ENCODE data around the gene RBPMS2. TPM values are rescaled to one million over a fixed set of nuclear protein-coding genes. Genes with fewer than 3 reads are reported as not detected.
"Not testable (repeated sequence)": the region's sequence is repeated elsewhere in the genome, so short reads cannot be mapped to it uniquely, and the experiment has no call there.

The RBPMS2 gene
- polyA plus RNA-seq, 1 of the 3 experiments (the other 2 are of a cell fraction), result 6.5 TPM

DNA sequence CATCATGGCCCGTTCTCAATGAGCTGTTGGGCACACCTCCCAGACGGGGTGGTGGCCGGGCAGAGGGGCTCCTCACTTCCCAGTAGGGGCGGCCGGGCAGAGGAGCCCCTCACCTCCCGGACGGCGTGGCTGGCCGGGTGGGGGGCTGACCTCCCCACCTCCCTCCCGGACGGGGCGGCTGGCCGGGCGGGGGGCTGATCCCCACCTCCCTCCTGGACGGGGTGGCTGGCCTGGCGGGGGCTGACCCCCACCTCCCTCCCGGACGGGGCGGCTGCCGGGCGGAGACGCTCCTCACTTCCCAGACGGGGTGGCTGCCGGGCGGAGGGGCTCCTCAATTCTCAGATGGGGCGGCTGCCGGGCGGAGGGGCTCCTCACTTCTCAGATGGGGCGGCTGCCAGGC is 23.5 kb upstream of the RBPMS2 start:
- H3K9ac ChIP-seq; H2AFZ ChIP-seq (ENCODE audit: low read depth); H3K27ac ChIP-seq (ENCODE audit: low read depth in 2 of 2, low read length in 1 of 2); H3K9me2 ChIP-seq; DNase-seq; H3K36me3 ChIP-seq (replicated peaks in 1 of 2; ENCODE audit: control insufficient read depth in 1 of 2, insufficient read depth in 2 of 2, low read length in 1 of 2); POLR2A ChIA-PET; H3K4me2 ChIP-seq; CTCF ChIA-PET; H3K9me3 ChIP-seq; H3K79me2 ChIP-seq (ENCODE audit: insufficient read depth); H3K27me3 ChIP-seq (ENCODE audit: insufficient read depth); H3F3A ChIP-seq (replicated peaks; ENCODE audit: insufficient read depth); H3K4me3 ChIP-seq (ENCODE audit: low read depth in 2 of 2, low read length in 1 of 2); H4K20me1 ChIP-seq (ENCODE audit: insufficient read depth): not testable (repeated sequence)
- no CpG with 5 or more reads among the region's 29 CpGs for WGBS (ENCODE audit: low lambda C conversion rate)
- H3K4me1 ChIP-seq (ENCODE audit: control insufficient read depth in 1 of 2, insufficient read depth in 2 of 2, low read depth in 1 of 2, low read length in 1 of 2), result peaks cover 0 to 10% of the 10 kb centered on the region in 2 experiments; a peak in 1 of 4 replicates

DNA sequence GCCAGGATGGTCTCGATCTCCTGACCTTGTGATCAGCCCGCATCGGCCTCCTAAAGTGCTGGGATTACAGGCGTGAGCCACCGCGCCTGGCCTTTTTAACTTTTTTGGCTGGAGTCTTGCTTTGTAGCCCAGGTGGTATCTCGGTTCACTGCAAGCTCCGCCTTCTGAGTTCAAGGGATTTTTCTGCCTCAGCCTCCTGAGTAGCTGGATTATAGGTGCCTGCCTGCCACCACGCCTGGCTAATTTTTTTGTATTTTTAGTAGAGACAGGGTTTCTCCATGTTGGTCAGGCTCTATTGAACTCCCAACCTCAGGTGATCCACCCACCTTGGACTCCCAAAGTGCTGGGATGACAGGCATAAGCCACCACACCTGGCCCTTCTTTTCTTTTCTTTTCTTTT is 20.5 kb upstream of the RBPMS2 start:
- H3K4me1 ChIP-seq (ENCODE audit: control insufficient read depth in 1 of 2, insufficient read depth in 2 of 2, low read depth in 1 of 2, low read length in 1 of 2); H3K9me2 ChIP-seq; H3K4me2 ChIP-seq; H3K79me2 ChIP-seq (ENCODE audit: insufficient read depth); H3K9me3 ChIP-seq; H3K9ac ChIP-seq; DNase-seq; H3K27ac ChIP-seq (ENCODE audit: low read depth in 2 of 2, low read length in 1 of 2); H3K4me3 ChIP-seq (ENCODE audit: low read depth in 2 of 2, low read length in 1 of 2); H4K20me1 ChIP-seq (ENCODE audit: insufficient read depth); H2AFZ ChIP-seq (ENCODE audit: low read depth); H3F3A ChIP-seq (replicated peaks; ENCODE audit: insufficient read depth); H3K36me3 ChIP-seq (replicated peaks in 1 of 2; ENCODE audit: control insufficient read depth in 1 of 2, insufficient read depth in 2 of 2, low read length in 1 of 2); H3K27me3 ChIP-seq (ENCODE audit: insufficient read depth): not testable (repeated sequence)
- CTCF ChIA-PET, result interaction anchor here (1.2 to 3.2 kb wide), 2 partner anchors 14 to 65 kb away, joined by 3 to 10 read pairs; no protein-coding TSS in a partner anchor
- POLR2A ChIA-PET, result interaction anchor here (0.6 kb wide), 1 partner anchor 495 kb away, joined by 3 read pairs; no protein-coding TSS in a partner anchor
- 90% methylated on average over 9 of the region's 9 CpGs for WGBS (ENCODE audit: low lambda C conversion rate)

DNA sequence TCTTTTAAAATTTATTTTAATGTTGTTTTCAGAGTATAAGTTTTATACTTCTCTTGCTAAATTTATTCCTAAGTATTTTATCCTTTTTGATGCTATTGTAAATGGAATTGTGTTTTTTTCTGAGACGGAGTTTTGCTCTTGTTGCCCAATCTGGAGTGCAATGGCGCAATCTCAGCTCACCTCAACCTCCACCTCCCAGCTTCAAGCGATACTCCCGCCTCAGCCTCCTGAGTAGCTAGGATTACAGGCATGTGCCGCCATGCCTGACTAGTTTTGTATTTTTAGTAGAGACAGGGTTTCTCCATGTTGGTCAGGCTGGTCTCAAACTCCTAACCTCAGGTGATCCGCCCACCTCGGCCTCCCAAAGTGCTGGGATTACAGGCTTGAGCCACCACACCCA is 19.9 kb upstream of the RBPMS2 start:
- not testable (repeated sequence) for H3K36me3 ChIP-seq (replicated peaks in 1 of 2; ENCODE audit: control insufficient read depth in 1 of 2, insufficient read depth in 2 of 2, low read length in 1 of 2); H3K9me2 ChIP-seq; H3K4me1 ChIP-seq (ENCODE audit: control insufficient read depth in 1 of 2, insufficient read depth in 2 of 2, low read depth in 1 of 2, low read length in 1 of 2); H3K27me3 ChIP-seq (ENCODE audit: insufficient read depth); H3K9me3 ChIP-seq; H3K4me3 ChIP-seq (ENCODE audit: low read depth in 2 of 2, low read length in 1 of 2); H3K79me2 ChIP-seq (ENCODE audit: insufficient read depth); H3K4me2 ChIP-seq; H2AFZ ChIP-seq (ENCODE audit: low read depth); H4K20me1 ChIP-seq (ENCODE audit: insufficient read depth); H3F3A ChIP-seq (replicated peaks; ENCODE audit: insufficient read depth); DNase-seq; H3K27ac ChIP-seq (ENCODE audit: low read depth in 2 of 2, low read length in 1 of 2); H3K9ac ChIP-seq
- 96% methylated on average over 7 of the region's 7 CpGs for WGBS (ENCODE audit: low lambda C conversion rate)
- POLR2A ChIA-PET, result interaction anchor here (0.6 kb wide), 1 partner anchor 496 kb away, joined by 3 read pairs; no protein-coding TSS in a partner anchor
- CTCF ChIA-PET, result interaction anchor here (1.2 to 3.2 kb wide), 2 partner anchors 15 to 65 kb away, joined by 3 to 10 read pairs; no protein-coding TSS in a partner anchor

GRCh38 chr15:64792282-64792681 is 16.9 kb upstream of the RBPMS2 start:
- Histone ChIP-seq H2AFZ (ENCODE audit: low read depth) (no peak overlapping the region), H3K27me3 (ENCODE audit: insufficient read depth) (no peaks in the 10 kb centered on the region), H3K9me2 (no peaks in the 10 kb centered on the region), H3K36me3 (replicated peaks in 1 of 2; ENCODE audit: control insufficient read depth in 1 of 2, insufficient read depth in 2 of 2, low read length in 1 of 2) (no peaks in the 10 kb centered on the region), H3K79me2 (ENCODE audit: insufficient read depth) (no peaks in the 10 kb centered on the region), H4K20me1 (ENCODE audit: insufficient read depth) (no peaks in the 10 kb centered on the region), H3K4me1 (ENCODE audit: control insufficient read depth in 1 of 2, insufficient read depth in 2 of 2, low read depth in 1 of 2, low read length in 1 of 2) (no peaks in the 10 kb centered on the region), H3K4me2 (no peak overlapping the region), H3K27ac (ENCODE audit: low read depth in 2 of 2, low read length in 1 of 2) (no peak overlapping the region), H3K9ac (no peak overlapping the region), H3K4me3 (ENCODE audit: low read depth in 2 of 2, low read length in 1 of 2) (no peak overlapping the region), H3F3A (replicated peaks; ENCODE audit: insufficient read depth) (no peaks in the 10 kb centered on the region), H3K9me3 (no peaks in the 10 kb centered on the region)
- CTCF ChIA-PET, result no interaction called here
- no peak for DNase-seq
- WGBS (ENCODE audit: low lambda C conversion rate), result 67% methylated on average over 3 of the region's 3 CpGs
- POLR2A ChIA-PET, result no interaction called here
- TF ChIP-seq GABPA (IDR thresholded peaks at IDR 0.05; ENCODE audit: low read depth) (no peak), GATA2 (CRISPR knock-in tag; IDR thresholded peaks at IDR 0.05) (no peak), EZH2phosphoT487 (IDR thresholded peaks at IDR 0.05; ENCODE audit: borderline replicate concordance, low read depth) (no peak), FOXJ3 (CRISPR knock-in tag; IDR thresholded peaks at IDR 0.05) (no peak), SIN3A (IDR thresholded peaks at IDR 0.05; ENCODE audit: borderline replicate concordance, low read depth, low read length) (no peak), POLR2AphosphoS5 (IDR thresholded peaks at IDR 0.05; ENCODE audit: low read depth, low read length) (no peak), MXI1 (IDR thresholded peaks at IDR 0.05; ENCODE audit: low read depth, low read length) (no peak), USF1 (IDR thresholded peaks at IDR 0.05; ENCODE audit: borderline replicate concordance, low read depth) (no peak), REST (IDR thresholded peaks at IDR 0.05; ENCODE audit: low read depth, low read length) (no peak), RCOR1 (IDR thresholded peaks at IDR 0.05; ENCODE audit: low read length) (no peak), SMC3 (IDR thresholded peaks at IDR 0.05; ENCODE audit: low read depth, low read length) (no peak), YY1 (IDR thresholded peaks at IDR 0.05; ENCODE audit: low read depth) (no peak), FOXM1 (IDR thresholded peaks at IDR 0.05; ENCODE audit: low read depth) (no peak), TEAD4 (IDR thresholded peaks at IDR 0.05; ENCODE audit: borderline replicate concordance, insufficient read depth) (no peak)
